Measurements from ENCODE around the gene RAB9B.

RAB9B gene

DNA sequence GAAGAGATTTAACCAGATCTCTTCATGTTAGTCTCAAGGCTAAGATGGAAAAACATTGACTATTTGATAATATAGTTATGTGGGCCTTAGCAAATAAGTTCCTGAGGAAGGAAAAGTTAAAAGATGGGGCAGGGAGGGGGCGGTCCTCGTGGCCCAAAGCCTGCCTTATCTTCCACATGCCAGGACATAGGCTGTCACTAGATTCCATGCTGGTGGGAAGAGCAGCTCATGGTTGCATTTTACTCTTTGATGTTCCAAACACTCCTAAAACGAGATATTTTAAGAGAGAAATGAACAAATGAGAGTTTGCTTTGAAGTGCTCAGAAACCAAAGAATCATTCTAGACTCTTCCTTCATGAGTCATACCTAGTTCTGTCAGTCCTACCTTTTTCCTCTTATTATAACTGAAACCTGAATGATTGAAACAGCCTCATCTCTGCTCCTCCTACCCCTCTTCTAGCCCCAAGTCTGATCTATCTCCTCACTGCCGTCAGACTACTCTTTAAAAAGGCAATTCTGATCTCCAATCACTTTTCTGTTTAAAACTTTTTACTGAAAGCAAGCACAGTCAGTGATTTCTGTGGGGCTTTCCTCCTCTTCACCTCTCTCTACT is 25.1 kb downstream of the RAB9B start:
- FAIRE-seq, result no peak

- FAIRE-seq, result no peak
These were observed 26.2 kb downstream of the RAB9B start for GRCh38 chrX:103805860-103806259.

DNA sequence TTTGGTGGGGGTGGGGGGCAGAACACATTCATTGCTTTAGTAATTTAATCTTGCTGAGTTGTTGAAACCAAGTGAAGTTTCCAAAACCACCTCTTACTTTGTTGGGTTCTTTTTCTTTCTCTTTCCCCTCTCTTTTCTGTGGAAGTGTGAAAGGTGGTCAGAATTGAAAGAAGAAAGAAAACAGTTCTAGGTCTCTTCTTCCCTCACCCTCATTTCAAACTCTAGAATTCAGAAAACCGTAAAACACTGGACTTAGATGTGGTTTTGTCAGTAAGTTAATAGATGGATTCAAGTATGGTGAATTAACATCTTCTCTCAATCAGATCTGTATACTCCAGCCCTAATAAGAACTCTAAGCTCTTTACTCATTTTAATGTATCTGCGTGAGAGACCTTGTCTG is 31.7 kb downstream of the RAB9B start:
- FAIRE-seq, result no peak

GRCh38 chrX:103797691-103798090 is 34.4 kb downstream of the RAB9B start:
- FAIRE-seq, result no peak

- no peak for FAIRE-seq
These were observed 37.9 kb downstream of the RAB9B start for GRCh38 chrX:103794119-103794518.

DNA sequence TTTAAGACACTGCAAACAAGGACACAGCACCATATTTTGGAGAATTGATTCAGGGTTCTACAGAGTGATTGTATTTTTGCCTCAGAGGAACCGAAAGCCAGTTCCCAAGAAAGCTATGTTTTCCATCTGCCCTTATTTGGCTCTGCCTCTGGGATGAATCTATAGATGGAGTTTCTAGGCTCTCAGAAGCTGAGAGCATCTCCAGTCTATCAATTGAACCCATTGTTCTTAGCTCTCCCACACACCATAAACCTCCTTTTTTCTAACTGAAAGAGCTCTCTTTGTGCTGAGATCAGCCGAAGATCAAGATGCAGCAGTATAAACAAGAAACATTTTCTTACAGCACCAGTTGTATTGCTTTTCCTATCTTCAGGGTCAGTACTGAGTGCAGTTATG is 38.5 kb downstream of the RAB9B start:
- no peak for FAIRE-seq

- no peak for FAIRE-seq
These were observed 39.0 kb downstream of the RAB9B start for GRCh38 chrX:103792916-103793544.

GRCh38 chrX:103791826-103792485 is 40.1 kb downstream of the RAB9B start:
- no peak for FAIRE-seq

- no peak for FAIRE-seq
These were observed 40.8 kb downstream of the RAB9B start for GRCh38 chrX:103791228-103791627.

GRCh38 chrX:103789004-103789403 is 43.1 kb downstream of the RAB9B start:
- FAIRE-seq, result no peak

GRCh38 chrX:103783971-103784370 is 48.1 kb downstream of the RAB9B start:
- FAIRE-seq, result no peak

GRCh38 chrX:103783196-103783595 is 48.9 kb downstream of the RAB9B start:
- FAIRE-seq, result no peak

DNA sequence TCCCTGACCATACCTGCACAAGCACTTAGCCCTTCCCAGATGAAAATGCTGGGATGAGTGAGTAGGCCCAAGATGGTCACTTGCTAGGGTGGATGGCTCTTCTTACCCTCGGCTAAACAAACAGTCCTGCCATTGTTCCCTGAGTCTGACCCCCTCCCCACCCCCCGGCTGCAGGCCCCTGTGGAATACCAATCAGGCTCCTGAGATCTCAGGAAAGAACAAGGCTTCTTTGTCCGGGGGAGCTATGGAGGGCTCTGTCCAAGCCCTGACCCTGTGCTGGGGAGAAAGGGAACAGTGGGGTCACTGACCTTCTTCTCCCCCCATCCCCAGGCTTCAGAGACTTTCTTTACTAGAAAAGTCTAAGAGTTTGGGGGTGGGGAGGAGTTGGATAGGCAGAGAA is 49.4 kb downstream of the RAB9B start:
- FAIRE-seq, result no peak

GRCh38 chrX:103781706-103782105 is 50.4 kb downstream of the RAB9B start:
- FAIRE-seq, result no peak

- FAIRE-seq, result no peak
These were observed 51.0 kb downstream of the RAB9B start for GRCh38 chrX:103781062-103781402.

- FAIRE-seq, result no peak
These were observed 51.6 kb downstream of the RAB9B start for GRCh38 chrX:103780336-103781061.

GRCh38 chrX:103779141-103779789 is 52.8 kb downstream of the RAB9B start:
- FAIRE-seq, result no peak

- FAIRE-seq, result no peak
These were observed 55.5 kb downstream of the RAB9B start, which contains the start of gene PLP1 for GRCh38 chrX:103776546-103776945. Gene PLP1, plus strand, starts transcription at chrX:103776840. Its CDS starts 156 bp downstream, at chrX:103776996.

- no peak for FAIRE-seq
These were observed 57.9 kb downstream of the RAB9B start for GRCh38 chrX:103774070-103774642.

DNA sequence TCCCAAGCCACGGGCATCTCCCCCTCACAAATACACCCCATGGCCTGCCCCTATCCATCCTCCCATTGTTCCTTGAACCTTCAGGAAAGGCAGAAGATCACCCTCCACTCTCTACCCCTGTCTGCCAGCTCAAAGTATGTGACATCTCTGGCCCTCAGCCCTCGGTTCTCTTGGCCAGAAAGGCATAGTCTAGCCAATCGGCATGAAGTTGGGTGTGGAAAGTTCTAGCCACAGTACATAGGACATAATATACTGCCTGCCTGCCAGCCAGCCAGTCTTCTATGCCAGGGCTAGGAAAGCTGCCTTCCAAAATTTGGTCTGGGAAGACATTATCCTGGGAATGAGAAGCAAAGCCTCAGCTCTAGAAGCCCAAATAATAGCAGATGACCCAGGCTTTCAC is 58.6 kb downstream of the RAB9B start:
- no peak for FAIRE-seq
